HCT116 (cell line): Measurements from ENCODE around the gene LRRN2. TPM values are rescaled to one million over a fixed set of nuclear protein-coding genes. Genes with fewer than 3 reads are reported as not detected.

Experiments used
- ATAC-seq: fragments of 200-7000 bp; cut with Tn5 transposase; 2 replicates; pipeline ENCODE4 v1.9.1; 2020; ENCODE audit warnings: mild to moderate bottlenecking, moderate library complexity
- BruUV-seq: library from RNA; stranded (reverse); fragments of 400-500 nt; replicated peaks from 2 replicates; lab custom pipeline; 2021; lab: Mats Ljungman, UMichigan
- CTCF ChIA-PET: fragments of 300-600 bp; sonication (Branson Sonifier 250); formaldehyde crosslinking; loops from one replicate; lab custom pipeline; 2021; ENCODE audit warnings: antibody characterized with exemption; lab: Charles Lee
- POLR2A ChIA-PET: fragments of 300-600, 350-600 bp; sonication (Branson Sonifier 250); formaldehyde crosslinking; loops from one replicate; lab custom pipeline; 2021; ENCODE audit warnings: antibody characterized with exemption; lab: Charles Lee
- RAD21 ChIA-PET, 2 experiments: fragments of 300-600 bp; sonication (Branson Sonifier 250); formaldehyde crosslinking; loops; one replicate each; lab custom pipeline; 2023; ENCODE audit warnings: low total read pairs in 2 of 2; ENCODE audit not compliant: uncharacterized antibody in 2 of 2, unreplicated experiment in 2 of 2, low non-redundant PET in 1 of 2; lab: Charles Lee
- DNase-seq: peaks from one replicate; pipeline ENCODE4 v3.0.0-alpha.2; 2010; ENCODE audit warnings: low read depth, low spot score
- H2AFZ ChIP-seq: fragments of 200-600 bp; shearing (Covaris generic), sonication (generic); 2 replicates; pipeline ENCODE4 v1.6.1; 2017; ENCODE audit warnings: low read depth, mixed run types, mixed read lengths, antibody characterized with exemption, low read length; ENCODE audit not compliant: poor library complexity, severe bottlenecking
- H3K27ac ChIP-seq: 2 replicates; pipeline ENCODE4 v1.5.1; 2012; ENCODE audit warnings: low read depth, low read length
- H3K27me3 ChIP-seq: fragments of 200-600 bp; sonication (generic); 2 replicates; pipeline ENCODE4 v1.6.1; 2016; ENCODE audit warnings: mixed run types, low read length, mixed read lengths; ENCODE audit not compliant: insufficient read depth
- H3K36me3 ChIP-seq, 2 experiments: fragments of 200-500 bp in 1 of 2; fragments of 200-600 bp in 1 of 2; sonication (Bioruptor generic) in 1 of 2; sonication (generic) in 1 of 2; 2 replicates each; pipeline versions ENCODE4 v1.5.1 to v1.6.1; 2014 to 2016; ENCODE audit warnings: low read length in 2 of 2, inconsistent platforms in 1 of 2, mixed read lengths in 1 of 2, mixed run types in 1 of 2; ENCODE audit not compliant: insufficient read depth in 2 of 2, control insufficient read depth in 1 of 2
- H3K4me1 ChIP-seq, 2 experiments: fragments of 200-600 bp in 1 of 2; sonication (generic) in 1 of 2; 2 replicates each; pipeline versions ENCODE4 v1.5.1 to v1.6.1; 2012 to 2017; ENCODE audit warnings: low read length in 2 of 2, inconsistent platforms in 1 of 2, mild to moderate bottlenecking in 1 of 2, mixed read lengths in 1 of 2, mixed run types in 1 of 2, moderate library complexity in 1 of 2; ENCODE audit not compliant: insufficient read depth in 2 of 2, control insufficient read depth in 1 of 2
- H3K4me2 ChIP-seq: fragments of 200-600 bp; sonication (generic); 2 replicates; pipeline ENCODE4 v1.6.1; 2017; ENCODE audit warnings: mixed run types, low read length, mixed read lengths
- H3K4me3 ChIP-seq, 2 experiments: fragments of 200-600 bp in 1 of 2; sonication (generic) in 1 of 2; replicated peaks in 1 of 2; 2 replicates each; pipeline ENCODE4 v1.5.1; 2011 to 2016; ENCODE audit warnings: low read length in 2 of 2, control low read depth in 1 of 2, low read depth in 1 of 2, mild to moderate bottlenecking in 1 of 2, mixed read lengths in 1 of 2, mixed run types in 1 of 2
- H3K79me2 ChIP-seq: fragments of 200-600 bp; sonication (generic); 2 replicates; pipeline ENCODE4 v1.6.1; 2017; ENCODE audit warnings: mild to moderate bottlenecking, mixed run types, low read length, moderate library complexity, mixed read lengths; ENCODE audit not compliant: insufficient read depth
- H3K9ac ChIP-seq: fragments of 200-600 bp; sonication (generic); 2 replicates; pipeline ENCODE4 v1.6.1; 2016; ENCODE audit warnings: low read length, mixed read lengths
- H3K9me2 ChIP-seq: fragments of 200-600 bp; sonication (generic), shearing (Covaris generic); 2 replicates; pipeline ENCODE4 v1.6.1; 2017; ENCODE audit warnings: mixed run types, mild to moderate bottlenecking, moderate library complexity; ENCODE audit not compliant: insufficient read depth
- H3K9me3 ChIP-seq, 2 experiments: fragments of 200-500 bp in 1 of 2; fragments of 200-600 bp in 1 of 2; sonication (Bioruptor generic) in 1 of 2; sonication (generic) in 1 of 2; 2 replicates each; pipeline ENCODE4 v1.6.1; 2014 to 2017; ENCODE audit warnings: low read length in 2 of 2, mixed read lengths in 2 of 2, inconsistent platforms in 1 of 2, low read depth in 1 of 2, mild to moderate bottlenecking in 1 of 2, mixed run types in 1 of 2, moderate library complexity in 1 of 2; ENCODE audit not compliant: control insufficient read depth in 1 of 2, insufficient read depth in 1 of 2
- H4K20me1 ChIP-seq: fragments of 200-600 bp; sonication (generic), shearing (Covaris generic); 2 replicates; pipeline ENCODE4 v1.6.1; 2017; ENCODE audit warnings: mixed run types, mild to moderate bottlenecking, moderate library complexity; ENCODE audit not compliant: insufficient read depth
- CBX3 ChIP-seq: IDR thresholded peaks from 2 replicates; pipeline ENCODE4 v1.6.1; 2012; ENCODE audit warnings: low read depth
- CTCF ChIP-seq, 3 experiments: fragments of 200-600 bp in 1 of 3; sonication (generic) in 1 of 3; IDR thresholded peaks in 2 of 3; conservative IDR thresholded peaks in 1 of 3; 2 replicates each; pipeline ENCODE4 v1.5.1; 2012 to 2017; ENCODE audit warnings: low read depth in 2 of 3, low read length in 2 of 3, antibody characterized with exemption in 1 of 3, borderline replicate concordance in 1 of 3, control low read depth in 1 of 3, mild to moderate bottlenecking in 1 of 3, mixed read lengths in 1 of 3, mixed run types in 1 of 3, moderate library complexity in 1 of 3; ENCODE audit not compliant: insufficient read depth in 1 of 3
- EGR1 ChIP-seq: IDR thresholded peaks from 2 replicates; pipeline ENCODE4 v1.6.1; 2012; ENCODE audit warnings: low read depth
- EZH2phosphoT487 ChIP-seq: fragments of 200-600 bp; IDR thresholded peaks from 2 replicates; pipeline ENCODE4 v1.6.1; 2018; ENCODE audit warnings: antibody characterized with exemption, borderline replicate concordance
- FOSL1 ChIP-seq: IDR thresholded peaks from 2 replicates; pipeline ENCODE4 v1.6.1; 2012; ENCODE audit warnings: low read depth
- JUND ChIP-seq: IDR thresholded peaks from 2 replicates; pipeline ENCODE4 v1.6.1; 2012
- MAX ChIP-seq: IDR thresholded peaks from 2 replicates; pipeline ENCODE4 v1.6.1; 2012
- POLR2AphosphoS5 ChIP-seq: IDR thresholded peaks from 2 replicates; pipeline ENCODE4 v1.6.1; 2011; ENCODE audit warnings: mild to moderate bottlenecking, low read depth, low read length, moderate library complexity
- RAD21 ChIP-seq: IDR thresholded peaks from 2 replicates; pipeline ENCODE4 v1.6.1; 2012; ENCODE audit warnings: low read depth, mild to moderate bottlenecking
- SIN3A ChIP-seq: IDR thresholded peaks from 2 replicates; pipeline ENCODE4 v1.6.1; 2012; ENCODE audit warnings: low read depth
- SRF ChIP-seq: IDR thresholded peaks from 2 replicates; pipeline ENCODE4 v1.6.1; 2012; ENCODE audit warnings: low read depth
- TCF7L2 ChIP-seq: IDR thresholded peaks from 2 replicates; pipeline ENCODE4 v1.7.0; 2011; ENCODE audit warnings: borderline replicate concordance, inconsistent platforms; ENCODE audit not compliant: insufficient read depth, insufficient read length; ENCODE audit errors: extremely low read depth
- YY1 ChIP-seq: IDR thresholded peaks from 2 replicates; pipeline ENCODE4 v1.6.1; 2011; ENCODE audit warnings: low read length, low read depth, moderate library complexity, mild to moderate bottlenecking; ENCODE audit not compliant: insufficient replicate concordance; ENCODE audit errors: extremely low read depth
- ZBTB33 ChIP-seq: IDR thresholded peaks from 2 replicates; pipeline ENCODE4 v1.6.1; 2011; ENCODE audit warnings: mild to moderate bottlenecking, low read length, moderate library complexity; ENCODE audit not compliant: insufficient replicate concordance; ENCODE audit errors: extremely low read depth
- intact Hi-C: fragments of 100-400 bp; cut with micrococcal nuclease; formaldehyde crosslinking; loops from 2 replicates; pipeline ENCODE4 v1.10.0; 2022
- total RNA-seq: library from RNA; stranded (reverse); gene quantifications from one replicate; pipeline ENCODE4 v1.2.1, GENCODE V29; 2021; ENCODE audit not compliant: unreplicated experiment
- TF ChIP-seq, protein P1 (sequence below): IDR thresholded peaks from 2 replicates; pipeline ENCODE4 v1.6.1; 2012; ENCODE audit warnings: low read depth
- TF ChIP-seq, protein P2 (sequence below): IDR thresholded peaks from 2 replicates; pipeline ENCODE4 v1.6.1; 2012

Gene LRRN2
- total RNA-seq, 1 experiment from 2014 or later = 3.2 TPM

- no peak overlapping the region for H3K4me2 ChIP-seq
- intact Hi-C loops = no loop called here
- CTCF ChIA-PET = interaction anchor here (1.4 kb wide), 1 partner anchor 232 kb away, joined by 5 read pairs; no protein-coding TSS in a partner anchor
- POLR2A ChIA-PET = no interaction called here
- no peaks in the 10 kb centered on the region for H3K27me3 ChIP-seq
- H3K27ac ChIP-seq = no peak overlapping the region
- no peaks in the 10 kb centered on the region for H3K36me3 ChIP-seq
- no peak overlapping the region for H2AFZ ChIP-seq
- BruUV-seq = no TSS peak
- H3K9me2 ChIP-seq = no peaks in the 10 kb centered on the region
- H3K9ac ChIP-seq = no peak overlapping the region
- H3K4me3 ChIP-seq = no peak overlapping the region
- H3K9me3 ChIP-seq = no peaks in the 10 kb centered on the region
- ATAC-seq (no peak), DNase-seq (no peak)
- no peaks in the 10 kb centered on the region for H3K79me2 ChIP-seq
- peaks cover 5 to 28% of the 10 kb centered on the region in 2 experiments; a peak in 3 of 4 replicates for H3K4me1 ChIP-seq
- RAD21 ChIA-PET = no interaction called here
- no peak for TF ChIP-seq POLR2AphosphoS5
- TF ChIP-seq JUND = no peak
- TF ChIP-seq EGR1 = no peak
- TF ChIP-seq CBX3 = no peak
- no peak for TF ChIP-seq ZBTB33
- no peak for TF ChIP-seq FOSL1
- TF ChIP-seq EZH2phosphoT487 = no peak
- TF ChIP-seq TCF7L2 = no peak
- TF ChIP-seq, protein P1, sequence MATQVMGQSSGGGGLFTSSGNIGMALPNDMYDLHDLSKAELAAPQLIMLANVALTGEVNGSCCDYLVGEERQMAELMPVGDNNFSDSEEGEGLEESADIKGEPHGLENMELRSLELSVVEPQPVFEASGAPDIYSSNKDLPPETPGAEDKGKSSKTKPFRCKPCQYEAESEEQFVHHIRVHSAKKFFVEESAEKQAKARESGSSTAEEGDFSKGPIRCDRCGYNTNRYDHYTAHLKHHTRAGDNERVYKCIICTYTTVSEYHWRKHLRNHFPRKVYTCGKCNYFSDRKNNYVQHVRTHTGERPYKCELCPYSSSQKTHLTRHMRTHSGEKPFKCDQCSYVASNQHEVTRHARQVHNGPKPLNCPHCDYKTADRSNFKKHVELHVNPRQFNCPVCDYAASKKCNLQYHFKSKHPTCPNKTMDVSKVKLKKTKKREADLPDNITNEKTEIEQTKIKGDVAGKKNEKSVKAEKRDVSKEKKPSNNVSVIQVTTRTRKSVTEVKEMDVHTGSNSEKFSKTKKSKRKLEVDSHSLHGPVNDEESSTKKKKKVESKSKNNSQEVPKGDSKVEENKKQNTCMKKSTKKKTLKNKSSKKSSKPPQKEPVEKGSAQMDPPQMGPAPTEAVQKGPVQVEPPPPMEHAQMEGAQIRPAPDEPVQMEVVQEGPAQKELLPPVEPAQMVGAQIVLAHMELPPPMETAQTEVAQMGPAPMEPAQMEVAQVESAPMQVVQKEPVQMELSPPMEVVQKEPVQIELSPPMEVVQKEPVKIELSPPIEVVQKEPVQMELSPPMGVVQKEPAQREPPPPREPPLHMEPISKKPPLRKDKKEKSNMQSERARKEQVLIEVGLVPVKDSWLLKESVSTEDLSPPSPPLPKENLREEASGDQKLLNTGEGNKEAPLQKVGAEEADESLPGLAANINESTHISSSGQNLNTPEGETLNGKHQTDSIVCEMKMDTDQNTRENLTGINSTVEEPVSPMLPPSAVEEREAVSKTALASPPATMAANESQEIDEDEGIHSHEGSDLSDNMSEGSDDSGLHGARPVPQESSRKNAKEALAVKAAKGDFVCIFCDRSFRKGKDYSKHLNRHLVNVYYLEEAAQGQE = no peak
- TF ChIP-seq RAD21 = no peak
- TF ChIP-seq SRF = no peak
- TF ChIP-seq MAX = no peak
- TF ChIP-seq SIN3A = no peak
- no peak for TF ChIP-seq CTCF (IDR thresholded peaks at IDR 0.05 in 2 of 3, conservative IDR thresholded peaks at IDR 0.05 in 1 of 3; ENCODE audit: borderline replicate concordance in 1 of 3, insufficient read depth in 1 of 3, low read depth in 2 of 3, low read length in 2 of 3)
- TF ChIP-seq YY1 = no peak
- TF ChIP-seq, protein P2, sequence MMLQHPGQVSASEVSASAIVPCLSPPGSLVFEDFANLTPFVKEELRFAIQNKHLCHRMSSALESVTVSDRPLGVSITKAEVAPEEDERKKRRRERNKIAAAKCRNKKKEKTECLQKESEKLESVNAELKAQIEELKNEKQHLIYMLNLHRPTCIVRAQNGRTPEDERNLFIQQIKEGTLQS = no peak
- H4K20me1 ChIP-seq = no peaks in the 10 kb centered on the region
These were observed 110.7 kb downstream of the LRRN2 start for GRCh38 chr1:204574865-204575163.
